Astrocyte (in vitro differentiated cells and primary cell): ENCODE results near the gene DERL3.

Source experiments
- EZH2 ChIP-seq: IDR thresholded peaks from 2 replicates; pipeline ENCODE4 v1.6.1; 2012; ENCODE audit warnings: mild to moderate bottlenecking, low read length, inconsistent platforms; ENCODE audit not compliant: insufficient read depth
- TF ChIP-seq, protein P1 (sequence below): IDR thresholded peaks from 2 replicates; pipeline ENCODE4 v1.5.1; 2011; ENCODE audit warnings: low read depth, mild to moderate bottlenecking, inconsistent platforms, low read length, moderate library complexity; ENCODE audit not compliant: insufficient read depth

DNA sequence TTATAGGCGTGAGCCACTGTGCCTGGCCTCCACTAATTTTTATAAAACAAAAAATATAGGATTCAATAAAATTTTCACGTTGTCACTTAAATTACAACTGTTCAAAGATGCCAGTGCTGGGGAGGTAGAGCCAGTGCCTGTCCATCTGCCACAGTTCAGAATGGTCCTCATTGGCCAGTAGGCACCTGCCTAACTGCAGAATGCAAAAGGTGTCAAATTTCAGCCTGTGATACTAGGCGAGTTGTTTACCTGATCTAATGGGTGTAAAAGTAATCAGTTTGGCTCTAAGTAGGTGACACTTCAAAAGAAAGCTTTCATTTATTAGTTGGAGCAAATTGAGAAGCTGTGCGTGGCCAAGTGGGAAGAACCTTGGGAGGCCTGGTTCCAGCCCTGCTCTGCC is 49.7 kb downstream of the DERL3 start:
- TF ChIP-seq, protein P1, sequence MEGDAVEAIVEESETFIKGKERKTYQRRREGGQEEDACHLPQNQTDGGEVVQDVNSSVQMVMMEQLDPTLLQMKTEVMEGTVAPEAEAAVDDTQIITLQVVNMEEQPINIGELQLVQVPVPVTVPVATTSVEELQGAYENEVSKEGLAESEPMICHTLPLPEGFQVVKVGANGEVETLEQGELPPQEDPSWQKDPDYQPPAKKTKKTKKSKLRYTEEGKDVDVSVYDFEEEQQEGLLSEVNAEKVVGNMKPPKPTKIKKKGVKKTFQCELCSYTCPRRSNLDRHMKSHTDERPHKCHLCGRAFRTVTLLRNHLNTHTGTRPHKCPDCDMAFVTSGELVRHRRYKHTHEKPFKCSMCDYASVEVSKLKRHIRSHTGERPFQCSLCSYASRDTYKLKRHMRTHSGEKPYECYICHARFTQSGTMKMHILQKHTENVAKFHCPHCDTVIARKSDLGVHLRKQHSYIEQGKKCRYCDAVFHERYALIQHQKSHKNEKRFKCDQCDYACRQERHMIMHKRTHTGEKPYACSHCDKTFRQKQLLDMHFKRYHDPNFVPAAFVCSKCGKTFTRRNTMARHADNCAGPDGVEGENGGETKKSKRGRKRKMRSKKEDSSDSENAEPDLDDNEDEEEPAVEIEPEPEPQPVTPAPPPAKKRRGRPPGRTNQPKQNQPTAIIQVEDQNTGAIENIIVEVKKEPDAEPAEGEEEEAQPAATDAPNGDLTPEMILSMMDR = no peak
- no peak for TF ChIP-seq EZH2
